GM18909 (cell line): ENCODE data around the gene BHMT.

ENCODE experiments used
- ATAC-seq: cut with Tn5 transposase; IDR thresholded peaks from one replicate; pipeline ENCODE4 v1.9.1; 2021; ENCODE audit warnings: mild to moderate bottlenecking; ENCODE audit not compliant: unreplicated experiment, poor library complexity

Gene BHMT, protein sequence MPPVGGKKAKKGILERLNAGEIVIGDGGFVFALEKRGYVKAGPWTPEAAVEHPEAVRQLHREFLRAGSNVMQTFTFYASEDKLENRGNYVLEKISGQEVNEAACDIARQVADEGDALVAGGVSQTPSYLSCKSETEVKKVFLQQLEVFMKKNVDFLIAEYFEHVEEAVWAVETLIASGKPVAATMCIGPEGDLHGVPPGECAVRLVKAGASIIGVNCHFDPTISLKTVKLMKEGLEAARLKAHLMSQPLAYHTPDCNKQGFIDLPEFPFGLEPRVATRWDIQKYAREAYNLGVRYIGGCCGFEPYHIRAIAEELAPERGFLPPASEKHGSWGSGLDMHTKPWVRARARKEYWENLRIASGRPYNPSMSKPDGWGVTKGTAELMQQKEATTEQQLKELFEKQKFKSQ

DNA sequence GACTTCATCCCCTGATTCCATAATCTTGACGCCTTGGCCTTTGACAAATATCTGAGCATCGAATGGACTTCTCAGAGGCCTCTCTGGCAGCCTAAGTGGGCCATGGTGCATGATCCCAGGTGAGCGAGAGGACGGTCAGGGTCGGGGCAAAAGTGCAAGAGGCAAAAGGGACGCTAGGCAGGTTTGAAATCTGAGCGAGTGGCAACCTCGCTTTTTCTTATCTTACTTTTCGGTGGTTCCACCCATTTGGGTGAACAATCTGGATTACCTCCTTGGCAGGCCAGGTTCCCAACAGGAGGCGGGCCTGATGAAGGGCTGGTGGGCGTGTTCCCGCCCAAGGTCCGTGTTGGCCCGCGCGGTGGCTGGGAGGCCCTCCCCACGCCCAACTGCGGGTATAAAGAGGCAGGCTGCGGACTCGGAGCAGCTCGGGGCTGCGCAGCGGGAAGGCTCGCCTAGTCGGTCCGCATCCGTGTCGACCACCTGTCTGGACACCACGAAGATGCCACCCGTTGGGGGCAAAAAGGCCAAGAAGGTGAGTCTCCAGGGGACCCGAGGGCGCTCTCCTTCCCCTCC lies at the start of gene BHMT:
Gene BHMT, plus strand, starts transcription at position 423 of the 573 bp plus-strand sequence. Its CDS starts 77 bp downstream, at position 500.
- no peak for ATAC-seq

DNA sequence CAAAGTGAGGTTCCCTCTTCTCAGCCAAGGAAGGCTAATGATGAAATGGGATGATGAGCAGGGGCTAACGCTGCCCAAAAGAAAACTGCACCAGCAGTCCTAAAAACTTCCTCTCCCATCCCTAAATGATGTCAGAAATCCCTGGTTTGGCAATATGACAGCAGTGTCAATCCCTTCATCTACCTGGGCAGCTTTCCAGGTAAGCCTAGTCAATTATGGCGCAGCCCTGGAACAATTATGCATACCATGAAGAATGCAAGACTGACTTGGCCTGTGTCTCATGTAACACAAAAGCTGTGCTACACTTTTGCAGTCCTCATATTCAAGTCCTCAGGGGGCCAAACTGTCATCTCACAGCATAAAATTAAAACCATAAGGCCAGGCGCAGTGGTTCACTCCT lies 49.2 kb upstream of the BHMT start:
- no peak for ATAC-seq

DNA sequence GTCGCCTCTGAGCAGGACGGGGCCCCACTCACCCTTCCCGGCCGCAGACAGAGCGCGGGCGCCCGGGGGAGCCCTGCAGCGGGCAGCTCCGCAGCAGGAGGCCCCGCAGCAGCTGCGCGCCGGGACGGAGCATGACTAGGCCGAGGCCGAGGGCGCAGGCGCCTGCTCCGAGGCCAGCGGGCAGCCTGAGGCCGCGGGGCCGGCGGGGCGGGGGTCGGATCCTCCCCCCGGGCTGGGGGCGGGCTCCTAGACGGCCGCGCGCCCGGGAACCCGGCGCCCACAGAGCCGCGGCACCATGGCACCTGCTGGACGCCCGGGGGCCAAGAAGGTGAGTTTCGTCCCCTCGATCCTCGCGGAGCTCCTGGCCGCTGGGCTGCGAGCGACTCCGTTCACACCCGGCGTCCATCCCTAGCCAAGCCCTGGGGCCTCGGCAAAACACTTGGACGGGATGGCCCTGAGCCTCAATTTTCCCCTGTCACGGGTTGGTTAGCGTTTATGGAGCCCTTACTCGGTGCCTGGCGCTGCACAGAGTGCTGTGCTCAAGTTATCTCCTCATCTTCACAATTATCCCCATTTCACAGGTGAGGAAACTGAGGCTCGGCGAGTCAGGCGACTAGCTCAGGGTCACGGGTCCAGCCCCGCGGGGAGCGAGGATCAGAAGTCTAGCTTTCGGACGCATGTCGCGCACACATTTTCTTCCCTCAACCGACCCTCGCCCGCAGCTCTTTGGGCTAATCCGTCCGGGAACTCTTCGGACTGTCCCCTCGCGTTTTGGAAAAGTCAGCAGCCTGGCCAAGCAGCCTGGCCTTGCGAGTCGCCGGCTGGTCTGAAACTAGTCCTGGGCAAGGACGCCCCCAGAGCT lies 41.9 kb upstream of the BHMT start, which contains the start of the genes BHMT2 and DMGDH:
Gene BHMT2, plus strand, starts transcription at position 280 of the 862 bp plus-strand sequence. Its CDS starts 16 bp downstream, at position 296.
Gene DMGDH, minus strand, starts transcription at position 187 of the 862 bp plus-strand sequence. Its CDS starts 54 bp downstream, at position 133.
- ATAC-seq: no peak

DNA sequence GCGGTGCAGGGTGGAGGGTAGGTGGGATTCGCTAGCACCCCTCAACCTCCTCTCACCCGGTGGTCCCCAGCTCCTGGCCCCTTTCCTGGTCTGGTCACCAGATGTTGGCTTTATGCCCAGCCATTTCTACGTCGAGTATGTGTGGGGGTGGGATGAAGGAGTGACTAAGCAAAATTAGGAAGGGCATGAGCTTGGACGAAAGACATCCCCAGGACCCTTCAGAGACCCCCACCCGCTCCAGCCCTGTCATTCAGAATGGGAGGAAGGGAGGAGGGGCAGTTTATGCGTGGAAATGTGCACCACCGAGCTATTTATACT lies 41.3 kb upstream of the BHMT start:
- ATAC-seq: no peak

DNA sequence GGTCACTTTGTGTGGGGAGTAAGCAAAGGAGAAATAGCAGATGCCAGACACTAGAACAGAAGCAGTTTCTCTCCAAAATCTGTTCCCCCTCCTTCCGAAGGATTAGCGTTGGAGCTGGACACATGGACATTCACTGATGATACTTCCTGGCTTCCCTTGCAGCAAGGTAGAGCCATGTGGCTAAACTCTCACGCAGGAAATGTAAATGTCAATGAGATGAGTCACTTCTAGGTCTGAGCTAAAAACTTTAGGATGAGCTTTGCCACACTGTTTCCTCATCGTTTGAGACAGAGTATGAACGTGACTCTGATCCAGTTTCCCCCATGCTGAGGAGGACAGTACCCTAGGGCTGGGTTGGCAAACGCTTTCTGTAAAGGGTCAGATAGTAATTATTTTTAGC lies 37.0 kb upstream of the BHMT start:
- ATAC-seq: no peak

DNA sequence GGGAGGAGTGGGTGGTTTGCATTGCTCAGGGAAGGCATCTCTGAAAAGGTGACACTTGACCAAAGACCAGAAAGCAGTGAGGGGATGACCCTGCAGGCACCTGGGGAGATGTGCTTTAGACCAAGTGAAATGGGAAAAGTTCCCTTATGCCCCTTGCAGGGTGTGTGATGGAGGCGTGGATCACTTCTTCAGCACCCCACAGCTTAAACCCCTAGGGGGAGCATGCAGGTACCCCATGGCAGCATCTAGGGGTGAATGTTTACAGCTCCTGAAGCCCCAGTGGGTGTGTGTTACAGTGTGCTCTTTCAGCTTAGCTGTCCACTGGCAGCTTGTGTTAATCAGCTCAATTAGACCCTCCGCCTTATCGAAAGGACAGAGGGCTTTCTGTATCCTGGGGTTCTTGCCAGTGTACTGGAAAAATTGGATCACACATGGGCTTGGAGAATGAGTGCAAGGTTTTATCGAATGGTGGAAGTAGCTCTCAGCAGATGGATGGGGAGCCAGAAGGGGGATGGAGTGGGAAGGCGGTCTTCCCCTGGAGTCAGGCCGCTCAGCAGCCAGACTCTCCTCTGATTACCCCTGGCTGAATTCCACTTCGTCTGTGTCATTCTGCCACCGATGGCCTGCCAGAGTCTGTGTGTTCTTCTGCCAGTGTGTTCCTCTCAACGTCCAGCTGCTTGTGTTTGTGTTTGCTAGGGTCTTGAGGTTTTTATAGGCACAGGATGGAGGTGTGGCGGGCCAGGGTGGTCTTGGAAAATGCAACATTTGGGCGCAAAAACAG lies 35.8 kb upstream of the BHMT start:
- no peak for ATAC-seq

DNA sequence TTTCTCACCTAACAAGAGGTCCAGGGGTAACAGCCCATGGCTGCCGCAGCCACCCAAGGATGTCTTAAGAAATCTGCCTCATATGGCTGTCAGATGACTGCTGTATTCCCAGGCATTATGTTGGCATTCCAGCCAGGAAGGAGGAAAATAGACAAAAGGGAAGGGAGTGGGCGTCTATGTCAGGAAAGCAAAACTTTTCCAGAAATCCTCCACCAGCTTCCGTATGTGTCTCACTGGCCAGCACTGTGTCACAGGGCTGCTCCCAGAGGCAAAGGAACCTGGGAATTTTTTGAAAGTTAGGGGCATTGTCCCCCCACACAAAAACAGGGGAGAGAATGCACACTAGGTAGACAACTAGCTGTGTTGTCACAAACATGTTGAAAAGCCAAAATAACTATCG lies 34.8 kb upstream of the BHMT start:
- no peak for ATAC-seq

DNA sequence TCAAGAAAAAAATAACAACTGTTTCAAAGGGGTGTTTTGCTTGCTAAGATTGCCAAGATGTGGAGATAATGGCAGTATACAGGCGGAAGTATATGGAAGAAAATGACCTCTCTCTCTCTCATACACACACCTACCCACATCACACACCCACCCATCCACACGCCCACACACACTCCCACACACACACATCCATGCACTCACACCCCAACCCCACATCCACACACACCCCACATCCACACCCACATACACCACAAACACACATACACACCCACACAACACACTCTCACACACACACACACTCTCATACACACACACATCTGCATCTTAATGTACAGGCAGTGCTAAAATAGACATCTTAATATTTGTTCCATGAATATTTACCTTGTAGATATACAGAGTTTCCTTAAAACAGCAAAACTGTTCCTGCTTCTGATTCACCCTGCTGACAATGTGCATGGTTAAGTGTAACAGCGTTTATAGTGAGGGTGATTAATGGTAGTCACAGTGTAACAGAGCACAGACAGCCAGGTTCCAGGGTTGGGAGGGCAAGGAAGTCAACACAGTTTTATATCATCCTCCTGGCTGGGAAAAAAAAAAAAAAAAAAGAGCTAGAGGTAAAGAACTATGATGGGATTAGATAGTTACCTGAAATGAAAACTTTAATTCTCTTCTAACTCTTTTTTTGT lies 33.8 kb upstream of the BHMT start:
- no peak for ATAC-seq

DNA sequence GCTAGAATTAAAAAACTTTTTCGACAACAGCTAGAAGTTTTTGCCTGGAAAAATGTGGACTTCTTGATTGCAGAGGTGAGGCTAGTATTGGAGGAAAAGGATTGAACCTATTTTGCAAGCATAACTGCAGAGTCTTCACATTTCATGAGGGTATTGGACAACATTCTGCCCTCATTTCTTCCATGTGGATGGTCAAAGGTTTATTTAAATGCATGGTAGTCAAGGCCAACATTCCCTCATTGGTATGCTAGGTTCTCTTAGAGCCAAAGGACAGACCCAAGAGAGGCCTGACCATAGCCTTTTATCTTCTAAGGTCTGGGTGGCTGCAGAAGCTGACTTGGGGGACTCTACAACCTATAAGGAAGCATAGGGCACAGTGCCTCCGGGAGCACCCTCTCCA lies 30.8 kb upstream of the BHMT start:
- ATAC-seq: no peak

DNA sequence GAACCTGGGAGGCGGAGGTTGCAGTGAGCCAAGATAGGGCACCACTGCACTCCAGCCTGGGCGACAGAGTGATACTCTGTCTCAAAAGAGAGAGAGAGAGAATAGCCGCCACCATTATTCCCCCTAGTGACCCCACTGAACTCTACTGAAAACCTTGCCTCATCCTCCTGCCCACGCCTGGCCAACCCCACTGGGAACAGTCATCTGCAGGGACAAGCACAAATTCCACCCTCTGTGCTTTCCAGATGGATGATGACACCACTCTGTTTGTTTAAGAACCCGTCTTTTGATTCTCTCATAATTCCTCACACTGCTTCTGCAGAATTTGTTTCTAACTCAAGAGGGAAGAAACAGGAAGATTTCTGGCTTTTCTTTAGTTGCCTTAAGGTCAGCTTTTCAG lies 29.8 kb upstream of the BHMT start:
- no peak for ATAC-seq

DNA sequence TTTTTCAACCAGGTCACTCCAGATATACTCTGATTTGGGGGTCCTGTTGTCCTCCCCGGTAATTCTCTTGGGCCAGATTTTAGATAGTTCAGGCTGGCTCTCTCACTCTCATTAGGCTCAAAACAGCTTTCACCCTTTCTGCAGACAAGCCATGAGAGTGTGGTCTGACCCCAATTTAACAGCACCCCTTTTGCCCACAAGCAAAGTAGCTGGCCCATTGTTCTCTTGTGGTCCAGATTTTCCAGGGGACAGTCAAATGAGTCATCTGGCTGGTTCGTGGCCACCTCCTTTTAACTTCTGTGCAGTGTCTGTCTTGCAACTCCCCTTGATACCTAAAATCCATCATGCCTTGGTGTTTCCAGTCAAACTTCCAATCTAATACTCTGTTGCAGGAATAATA lies 25.5 kb upstream of the BHMT start:
- no peak for ATAC-seq

DNA sequence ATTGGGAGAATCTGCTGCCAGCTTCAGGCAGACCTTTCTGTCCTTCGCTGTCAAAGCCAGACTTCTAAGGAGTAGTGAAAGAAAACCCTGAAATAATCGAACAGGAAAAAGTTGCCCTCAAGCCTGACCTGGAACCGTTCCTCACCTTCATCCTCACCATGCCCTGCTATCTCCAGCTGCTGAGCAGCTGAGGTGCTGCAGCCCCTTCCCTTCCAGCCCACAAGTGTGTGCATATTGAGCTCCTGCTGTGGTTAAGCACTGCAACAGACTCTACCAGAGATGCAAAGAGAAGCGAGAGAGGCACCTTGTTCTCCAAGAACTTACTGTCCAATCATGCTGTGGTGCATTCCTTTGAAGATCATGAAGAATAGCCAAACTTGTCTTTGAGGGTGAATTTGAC lies 23.1 kb upstream of the BHMT start:
- ATAC-seq: no peak

DNA sequence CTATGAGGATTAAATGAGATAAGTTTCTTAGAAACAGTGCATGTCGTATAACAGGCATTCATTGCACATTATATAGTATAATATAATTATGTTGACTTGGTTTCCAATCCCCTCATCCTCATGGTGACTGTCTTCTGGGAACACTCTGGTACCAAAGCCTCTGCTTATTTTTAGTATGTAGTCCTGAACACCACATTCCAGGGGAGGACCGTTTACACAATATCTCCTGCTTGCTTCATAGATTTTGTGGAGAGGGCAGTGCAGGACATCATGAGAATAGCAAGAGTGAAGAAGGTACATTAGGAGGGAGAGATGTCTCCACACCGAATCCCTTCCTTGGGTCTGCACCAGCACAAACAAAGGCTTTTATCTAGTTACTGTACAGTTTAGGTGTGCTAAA lies 20.5 kb upstream of the BHMT start:
- no peak for ATAC-seq

DNA sequence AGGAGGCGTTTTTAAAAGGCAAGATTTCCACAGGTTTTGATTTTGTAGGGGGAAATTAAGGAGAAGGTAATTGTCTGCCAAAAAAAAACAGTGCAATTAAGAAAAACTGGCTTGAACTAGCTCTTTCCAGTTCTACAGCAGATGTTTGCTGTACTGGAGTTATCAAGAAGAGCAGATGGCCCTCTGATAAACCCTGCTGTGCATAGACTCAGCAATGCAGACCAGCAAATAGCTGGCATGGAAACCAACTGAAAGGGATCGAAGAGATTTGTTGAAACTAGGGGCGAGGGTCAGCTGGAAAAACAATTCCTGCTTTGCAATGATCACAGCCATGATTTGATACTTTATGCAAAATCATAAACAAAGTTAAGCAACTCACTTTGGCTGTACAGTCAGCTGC lies 17.8 kb upstream of the BHMT start:
- ATAC-seq: no peak

DNA sequence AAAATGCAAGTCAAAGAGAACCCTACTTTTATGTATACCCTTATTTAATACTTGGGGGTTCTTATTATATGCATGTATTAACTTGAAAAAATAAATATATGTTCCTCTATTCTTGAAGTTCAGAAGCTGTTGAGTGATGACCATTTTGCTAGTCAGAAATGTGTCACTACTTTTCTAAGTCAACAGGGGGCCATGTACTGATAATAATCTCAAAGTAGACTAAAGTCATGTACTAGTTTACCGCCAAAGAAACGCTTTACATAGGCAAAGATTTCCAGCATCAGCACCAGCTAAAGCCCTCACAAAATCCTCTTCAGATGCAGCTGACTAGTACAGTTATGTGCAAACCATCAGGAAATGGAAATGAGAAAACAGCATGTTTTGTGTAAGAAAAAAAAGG lies 5.7 kb upstream of the BHMT start:
- ATAC-seq: no peak

DNA sequence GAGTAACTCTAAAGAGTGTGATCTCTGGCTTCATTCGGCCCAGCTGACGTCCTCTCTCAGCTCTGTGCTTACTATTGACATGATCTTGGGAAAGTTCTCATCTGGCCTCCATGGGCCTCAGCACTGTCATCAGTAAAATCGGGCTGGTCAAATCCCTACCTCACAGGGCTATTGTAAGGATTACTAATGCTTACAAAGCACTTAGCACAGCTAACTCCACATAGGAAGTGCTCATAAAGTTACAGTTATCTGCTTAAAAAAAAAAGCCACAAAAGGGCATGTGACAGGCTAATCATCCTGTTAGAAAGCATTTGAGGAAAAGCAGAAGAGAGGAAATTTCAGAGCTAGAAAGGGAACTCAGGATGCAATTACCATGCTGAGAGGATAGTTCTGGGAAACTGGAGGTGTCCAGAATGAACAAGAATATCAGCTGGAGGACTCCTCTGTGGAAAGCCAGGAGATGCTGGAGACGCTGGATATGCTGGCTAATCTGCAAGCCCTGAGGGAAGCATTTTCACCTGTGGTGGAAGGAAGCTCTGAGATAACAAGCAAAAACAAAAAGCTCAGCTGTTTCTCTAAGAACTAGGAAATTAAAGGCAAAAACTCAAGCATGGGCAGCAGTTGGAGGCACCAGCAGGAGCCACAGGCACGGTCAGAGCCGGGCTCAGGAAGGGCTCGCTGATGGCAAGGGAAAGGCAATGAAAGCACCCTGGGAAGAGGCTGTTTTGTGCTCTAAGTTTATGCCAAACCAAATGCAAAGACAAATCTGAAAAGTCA lies 4.4 kb upstream of the BHMT start:
- ATAC-seq: no peak

DNA sequence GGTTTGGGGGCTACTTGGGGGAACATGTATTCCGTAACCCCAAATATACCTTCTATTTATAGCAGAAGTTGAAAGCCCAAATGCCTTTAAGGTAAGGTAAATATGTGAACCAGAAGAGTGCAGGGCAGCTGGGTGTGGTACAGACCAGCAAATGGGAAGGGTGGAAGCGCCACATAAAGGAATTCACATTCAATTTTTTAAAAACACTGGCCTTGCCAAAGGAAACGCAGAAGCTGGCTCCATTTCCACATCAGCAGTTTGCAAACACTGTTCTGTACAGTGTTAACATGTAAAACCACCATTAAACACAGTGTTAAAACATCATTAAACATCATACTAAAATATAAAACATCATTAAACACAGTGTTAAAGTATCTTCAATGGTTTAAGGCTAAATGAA lies 3.5 kb upstream of the BHMT start:
- no peak for ATAC-seq

DNA sequence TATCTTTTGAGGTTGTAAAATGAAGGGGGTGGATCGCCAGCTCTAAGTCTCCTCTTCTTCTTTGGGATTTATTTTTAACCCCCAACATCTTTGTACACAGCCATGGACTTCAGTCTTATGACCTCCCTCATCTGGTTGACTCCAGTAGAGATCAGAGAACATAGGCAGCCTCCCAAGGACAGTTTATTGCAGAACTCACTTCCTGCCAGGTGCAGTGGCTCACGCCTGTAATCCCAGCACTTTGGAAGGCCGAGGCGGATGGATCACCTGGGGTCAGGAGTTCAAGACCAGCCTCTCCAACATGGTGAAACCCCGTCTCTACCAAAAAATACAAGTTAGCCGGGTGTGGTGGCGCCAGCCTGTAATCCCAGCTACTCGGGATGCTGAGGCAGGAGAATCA lies 2.8 kb upstream of the BHMT start:
- no peak for ATAC-seq
